ENCODE results near the gene HDLBP.

HDLBP gene

GRCh38 chr2:241189093-241189855, 126.2 kb downstream of the HDLBP start:
- no peak for DNase-seq

GRCh38 chr2:241188361-241189092, 126.9 kb downstream of the HDLBP start, which contains the start of gene ANO7:
Gene ANO7 (plus strand): TSS chr2:241188677. CDS start chr2:241190064, 1,387 bp downstream.
- DNase-seq, result peak; percentile 98

- no peak for DNase-seq
Measured at GRCh38 chr2:241187918-241188234, 127.6 kb downstream of the HDLBP start.

DNA sequence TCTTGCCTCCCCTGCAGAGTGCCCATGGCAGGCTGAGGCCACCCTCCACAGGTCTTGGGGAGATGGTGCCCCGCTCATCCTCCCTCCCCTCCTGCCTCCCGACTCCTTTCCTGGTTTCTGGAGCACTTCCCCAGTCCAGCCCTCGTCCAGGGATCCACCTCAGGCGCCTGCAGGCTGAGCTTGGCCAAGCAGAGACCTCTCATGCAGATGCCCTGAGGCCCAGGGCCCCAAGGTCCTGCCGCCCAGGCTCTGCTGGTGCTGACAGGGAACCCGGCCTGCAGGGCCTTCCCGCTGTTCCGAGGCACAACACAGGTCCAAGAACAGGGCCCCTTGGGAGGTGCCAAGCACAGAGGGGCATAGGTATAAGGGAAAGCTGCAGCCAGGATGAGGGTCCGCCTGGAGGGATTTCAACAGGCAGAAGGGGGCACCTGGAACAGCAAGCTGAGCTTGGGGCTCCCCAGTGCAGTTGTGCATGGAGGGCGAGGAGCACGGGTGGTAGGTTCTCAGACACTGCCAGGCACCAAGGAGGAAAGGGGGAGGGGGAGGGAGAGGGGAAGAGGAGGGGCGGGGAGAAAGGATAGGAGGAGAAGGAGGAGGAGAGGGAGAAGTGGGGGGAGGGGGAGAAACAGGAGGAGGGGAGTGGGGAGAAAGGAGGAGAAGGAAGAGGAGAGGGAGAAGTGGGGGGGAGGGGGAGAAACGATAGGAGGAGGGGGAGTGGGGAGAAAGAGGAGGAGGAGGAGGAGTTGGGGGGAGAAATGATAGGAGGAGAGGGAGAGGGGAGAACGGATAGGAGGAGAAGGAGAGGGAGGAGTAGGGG, 128.2 kb downstream of the HDLBP start:
- no peak for DNase-seq

DNA sequence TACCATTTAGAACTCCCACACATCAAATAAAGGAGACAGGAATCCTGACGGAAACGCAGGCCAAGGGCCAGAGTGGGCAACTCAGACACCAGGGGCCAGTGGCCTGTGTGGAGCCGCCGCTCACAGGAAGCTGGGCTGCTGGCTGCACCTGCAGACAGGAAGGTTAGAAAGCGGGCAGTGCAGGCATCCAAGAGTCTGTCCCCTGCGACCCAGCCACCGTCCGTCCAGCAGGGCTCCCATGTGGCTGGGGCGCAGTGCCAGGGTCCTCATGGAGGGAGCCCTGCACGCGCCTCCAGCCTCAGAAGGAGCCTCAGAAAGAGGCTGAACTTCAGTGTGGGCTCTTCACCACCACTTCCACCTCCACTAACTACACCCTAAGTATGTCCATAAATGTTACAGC, 129.5 kb downstream of the HDLBP start:
- DNase-seq, result no peak

DNA sequence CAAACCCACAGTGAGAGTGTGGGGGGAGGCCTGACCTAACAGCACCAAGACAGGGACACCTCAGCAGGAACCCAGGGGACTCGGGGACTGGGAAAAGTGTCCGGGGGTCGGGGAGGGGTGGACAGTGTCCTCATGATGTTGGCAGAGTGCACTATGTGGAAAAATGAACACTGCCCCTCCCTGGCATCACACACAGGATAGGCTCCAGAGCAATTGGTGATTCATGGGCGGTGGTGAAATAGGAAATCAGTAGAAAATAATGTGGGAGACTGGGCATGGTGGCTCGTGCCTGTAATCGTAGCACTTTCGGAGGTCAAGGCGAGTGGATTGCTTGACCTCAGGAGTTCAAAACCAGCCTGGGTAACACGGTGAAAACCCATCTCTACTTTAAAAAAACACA, 130.6 kb downstream of the HDLBP start:
- no peak for DNase-seq

- no peak for DNase-seq
Measured at GRCh38 chr2:241183221-241183620, 132.3 kb downstream of the HDLBP start.

DNA sequence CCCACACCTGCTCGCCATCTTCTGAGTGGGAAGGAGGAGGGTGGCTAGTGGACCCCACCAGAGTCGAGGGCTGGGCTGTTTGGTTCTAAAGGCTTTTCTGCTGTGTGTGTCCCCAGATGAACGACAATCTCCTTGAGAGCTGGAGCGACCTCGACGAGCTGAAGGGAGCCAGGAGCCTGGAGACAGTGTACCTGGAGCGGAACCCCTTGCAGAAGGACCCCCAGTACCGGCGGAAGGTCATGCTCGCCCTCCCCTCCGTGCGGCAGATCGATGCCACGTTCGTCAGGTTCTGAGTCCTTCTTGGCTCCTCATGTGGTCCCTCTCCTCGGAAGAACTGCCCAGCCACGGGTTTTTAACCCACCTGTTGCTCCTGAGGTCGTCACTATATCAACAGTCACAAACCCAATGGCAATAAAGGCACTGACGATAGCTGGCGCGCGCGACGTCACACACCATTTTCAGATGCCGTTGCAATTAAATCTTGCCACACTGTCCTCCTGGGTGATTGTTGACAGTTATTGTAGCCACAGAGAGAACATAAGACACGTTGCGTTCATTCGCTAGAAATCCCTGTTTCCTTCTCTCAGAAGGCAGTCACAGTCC, 132.8 kb downstream of the HDLBP start:
- DNase-seq, result no peak

DNA sequence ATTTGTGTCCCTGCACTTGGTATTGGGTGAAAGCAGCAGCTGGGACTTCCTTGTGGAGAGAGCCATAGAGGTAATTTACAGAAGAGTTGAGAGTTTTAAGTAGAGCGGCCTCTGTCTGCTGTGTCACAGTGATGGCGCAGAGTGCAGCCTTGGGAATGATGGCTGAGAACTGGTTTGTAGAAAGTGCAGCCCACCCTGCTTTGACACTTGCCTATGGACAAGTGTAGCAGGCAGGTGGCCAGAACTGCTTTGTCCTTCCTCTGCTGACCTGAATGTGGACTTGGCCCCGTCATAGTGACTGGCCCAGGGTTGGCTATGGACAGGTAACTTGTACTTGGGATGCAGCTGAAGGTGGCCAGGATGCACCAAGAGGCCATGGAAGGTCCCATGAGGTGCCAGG, 133.3 kb downstream of the HDLBP start:
- DNase-seq, result no peak

DNA sequence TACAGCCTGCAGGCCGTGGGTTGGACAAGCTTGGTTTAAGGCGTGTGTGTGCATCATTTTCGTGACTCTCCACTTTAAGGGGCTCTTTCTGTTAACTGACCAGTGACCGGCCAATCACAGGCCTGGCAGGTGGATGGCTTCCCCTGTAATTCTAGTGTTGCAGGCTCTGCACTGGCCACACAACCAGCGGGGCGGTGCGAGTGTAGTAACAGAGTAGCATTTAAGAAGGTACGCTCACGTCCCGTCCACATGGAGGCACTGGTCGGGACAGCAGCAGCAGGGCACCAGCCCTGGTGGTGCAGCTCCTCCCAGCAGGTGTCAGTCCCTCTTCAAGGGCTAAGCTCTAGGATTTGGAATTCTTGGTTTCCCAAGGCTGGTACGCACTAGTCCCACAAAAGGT, 135.0 kb downstream of the HDLBP start:
- no peak for DNase-seq

- no peak for DNase-seq
Measured at GRCh38 chr2:241179899-241180298, 135.6 kb downstream of the HDLBP start.

DNA sequence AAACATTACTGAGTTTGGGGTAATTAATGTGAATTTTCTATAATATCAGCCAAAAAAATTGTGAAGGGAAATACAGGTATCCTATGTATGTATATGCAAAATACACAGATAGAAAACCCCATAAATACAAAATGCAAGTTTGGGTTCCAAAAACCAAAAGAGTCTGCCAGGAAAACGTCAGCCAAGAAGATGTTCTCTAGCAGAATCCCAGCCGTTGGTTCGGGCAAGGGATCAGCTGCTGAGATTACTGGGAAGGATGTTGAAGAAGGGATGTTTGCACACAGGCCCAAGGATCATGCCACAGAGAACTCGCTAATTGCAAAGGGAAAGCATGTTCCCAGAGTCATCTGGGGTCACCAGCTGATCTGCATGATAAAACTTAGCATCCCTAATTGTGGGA, 136.5 kb downstream of the HDLBP start:
- DNase-seq, result no peak

DNA sequence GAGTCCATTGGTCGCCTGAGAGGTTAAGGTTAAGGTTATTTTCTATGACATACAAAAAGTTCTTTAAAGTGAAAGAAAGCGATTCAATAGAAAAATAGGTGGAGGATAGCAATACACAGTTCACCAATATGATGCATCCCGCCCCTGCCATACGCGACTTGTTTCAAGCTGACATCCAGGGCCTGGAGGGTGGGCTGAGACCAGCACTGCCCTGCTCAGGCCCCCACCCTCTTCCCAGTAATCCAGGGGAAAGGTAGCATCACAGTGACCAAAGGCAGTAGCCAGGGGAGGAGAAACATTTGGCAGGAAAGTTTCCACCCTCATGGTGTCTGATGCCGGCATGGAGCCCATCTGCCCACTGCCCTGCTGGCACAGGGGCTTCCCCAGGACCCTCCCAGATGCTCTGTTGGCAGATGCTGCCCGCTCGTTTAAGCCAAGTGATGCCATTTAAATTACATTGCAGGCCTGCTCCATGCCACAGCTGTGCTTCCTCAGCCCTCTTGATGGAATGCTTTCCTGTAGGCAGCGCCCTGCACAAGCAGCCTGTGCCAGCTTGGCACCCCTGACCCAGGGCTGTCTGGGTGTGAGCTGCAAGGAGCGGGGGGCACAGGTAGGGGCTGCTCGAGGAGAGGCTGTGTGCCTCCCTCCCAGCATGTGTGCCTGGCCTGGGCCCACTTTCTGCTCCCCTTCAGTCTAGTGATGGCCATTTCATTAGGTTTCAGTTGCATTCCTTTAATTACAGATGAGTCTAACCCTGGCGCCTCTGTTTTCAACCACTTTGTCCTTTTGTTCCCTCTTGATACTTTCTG, 137.7 kb downstream of the HDLBP start:
- no peak for DNase-seq

All from NCI-H526 treated with DMSO at 0.1 percent for 48 hours (cell line).